Measurements from ENCODE around the gene TRAIP.

Gene TRAIP

GRCh38 chr3:49871531-49872153 lies 15.3 kb upstream of the TRAIP start:
- Histone ChIP-seq H3K9ac (ENCODE audit: low read length) (no peak overlapping the region), H3K4me1 (ENCODE audit: insufficient read depth, low read length) (no peaks in the 10 kb centered on the region), H3K36me3 (ENCODE audit: insufficient read depth, low read length) (no peaks in the 10 kb centered on the region), H3K4me3 (ENCODE audit: low read depth in 1 of 2, low read length in 2 of 2) (no peak overlapping the region), H3K27me3 (ENCODE audit: control insufficient read depth in 1 of 2, insufficient read depth in 2 of 2, low read length in 2 of 2) (peaks cover 27 to 34% of the 10 kb centered on the region in 2 donors), H3K27ac (ENCODE audit: low read depth, low read length) (no peak overlapping the region), H3K9me3 (ENCODE audit: low read length) (no peaks in the 10 kb centered on the region)

- no peak within 1 kb of the TSS for H3K27ac ChIP-seq (ENCODE audit: low read depth, low read length)
- H3K4me3 ChIP-seq (ENCODE audit: low read depth in 1 of 2, low read length in 2 of 2): no peak within 1 kb of the TSS
- no peaks in the 10 kb centered on the region for H3K9me3 ChIP-seq (ENCODE audit: low read length)
- no peak within 1 kb of the TSS for H3K9ac ChIP-seq (ENCODE audit: low read length)
- H3K4me1 ChIP-seq (ENCODE audit: insufficient read depth, low read length): no peaks in the 10 kb centered on the region
- no peaks in the 10 kb centered on the region for H3K36me3 ChIP-seq (ENCODE audit: insufficient read depth, low read length)
- peaks cover 27 to 34% of the 10 kb centered on the region in 2 donors for H3K27me3 ChIP-seq (ENCODE audit: control insufficient read depth in 1 of 2, insufficient read depth in 2 of 2, low read length in 2 of 2)
These were observed 13.3 kb upstream of the TRAIP start, which contains the start of gene CAMKV for GRCh38 chr3:49869525-49870126. Gene CAMKV, minus strand, starts transcription at chr3:49869906. Its CDS starts 7,518 bp downstream, at chr3:49862388.

DNA sequence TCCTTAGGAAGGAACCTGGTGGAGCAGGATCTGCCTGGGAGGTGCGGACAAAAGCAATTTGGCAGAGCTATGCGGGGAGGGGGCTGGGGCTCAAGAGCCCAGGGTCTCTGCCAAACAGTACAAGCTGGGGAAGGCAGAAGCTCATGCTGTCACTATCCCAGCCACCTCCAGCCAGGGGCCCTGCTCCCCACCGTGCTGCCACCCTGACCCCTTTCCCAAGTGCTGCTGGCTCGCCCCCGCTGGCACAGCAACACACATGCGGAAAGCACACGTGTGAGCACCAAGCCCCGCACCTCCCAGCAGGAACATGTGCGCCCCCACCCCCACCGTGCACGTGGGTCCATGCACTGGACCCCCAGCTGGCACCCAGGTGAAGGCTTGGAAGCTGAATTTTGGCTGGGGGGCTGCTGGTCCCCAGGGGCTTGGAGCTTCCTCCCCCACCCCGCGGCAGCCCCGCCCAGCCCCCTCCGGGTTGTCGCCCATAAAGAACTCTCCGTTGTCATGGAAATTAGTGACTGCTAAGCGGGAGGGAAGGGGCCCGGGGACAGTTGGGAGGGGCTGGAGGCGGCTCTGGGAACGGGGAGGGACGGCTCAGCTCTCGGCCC lies 12.6 kb upstream of the TRAIP start:
- no peak overlapping the region for H3K4me3 ChIP-seq (ENCODE audit: low read depth in 1 of 2, low read length in 2 of 2)
- H3K4me1 ChIP-seq (ENCODE audit: insufficient read depth, low read length): no peaks in the 10 kb centered on the region
- H3K9me3 ChIP-seq (ENCODE audit: low read length): no peaks in the 10 kb centered on the region
- no peak overlapping the region for H3K9ac ChIP-seq (ENCODE audit: low read length)
- no peaks in the 10 kb centered on the region for H3K36me3 ChIP-seq (ENCODE audit: insufficient read depth, low read length)
- no peak overlapping the region for H3K27ac ChIP-seq (ENCODE audit: low read depth, low read length)
- peaks cover 27 to 34% of the 10 kb centered on the region in 2 donors for H3K27me3 ChIP-seq (ENCODE audit: control insufficient read depth in 1 of 2, insufficient read depth in 2 of 2, low read length in 2 of 2)

DNA sequence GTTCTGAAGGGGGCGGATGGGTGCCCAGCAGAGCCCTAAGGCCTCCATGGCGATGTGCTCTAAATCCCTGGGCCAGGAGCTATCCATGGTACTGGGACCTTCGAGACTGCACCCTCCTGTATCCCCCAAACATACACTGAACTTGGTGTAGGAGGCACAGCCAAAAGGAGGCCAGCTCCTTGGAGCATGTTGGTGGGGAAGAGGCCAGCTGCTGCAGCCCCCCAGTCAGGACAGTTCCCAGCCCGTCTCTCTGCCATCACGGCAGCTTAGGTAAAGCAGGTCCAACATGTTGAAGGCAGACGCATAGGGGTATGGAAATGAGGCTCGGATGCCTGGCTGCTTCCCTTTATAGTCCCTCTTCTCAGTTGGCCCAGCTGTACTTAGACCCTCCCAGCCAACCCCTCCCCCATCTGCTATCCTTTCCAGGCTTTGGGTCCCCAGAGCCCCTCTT lies 11.5 kb upstream of the TRAIP start:
- H3K27me3 ChIP-seq (ENCODE audit: control insufficient read depth in 1 of 2, insufficient read depth in 2 of 2, low read length in 2 of 2): peaks cover 27 to 34% of the 10 kb centered on the region in 2 donors
- H3K36me3 ChIP-seq (ENCODE audit: insufficient read depth, low read length): no peaks in the 10 kb centered on the region
- H3K9me3 ChIP-seq (ENCODE audit: low read length): no peaks in the 10 kb centered on the region
- no peak overlapping the region for H3K4me3 ChIP-seq (ENCODE audit: low read depth in 1 of 2, low read length in 2 of 2)
- no peaks in the 10 kb centered on the region for H3K4me1 ChIP-seq (ENCODE audit: insufficient read depth, low read length)
- no peak overlapping the region for H3K9ac ChIP-seq (ENCODE audit: low read length)
- H3K27ac ChIP-seq (ENCODE audit: low read depth, low read length): no peak overlapping the region

DNA sequence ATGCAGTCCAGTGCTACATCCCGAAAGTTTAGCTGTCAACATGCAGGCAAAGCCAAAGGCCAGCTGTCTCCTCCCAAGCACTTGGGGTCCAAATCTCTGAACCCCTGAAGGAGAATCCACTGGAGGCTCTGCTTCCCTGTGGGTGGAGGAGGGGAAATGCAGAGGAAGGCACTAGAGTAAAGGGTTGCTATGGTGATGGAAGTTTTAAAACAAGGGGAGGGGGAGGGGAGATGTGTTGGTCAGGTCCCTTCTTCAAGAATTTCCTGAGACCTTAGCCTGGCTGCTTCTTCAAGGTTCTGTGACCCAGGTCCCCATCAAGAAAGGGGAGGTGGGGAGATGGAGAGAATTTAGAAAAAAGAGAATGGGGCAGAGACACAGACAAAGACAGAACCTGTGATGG lies 11.0 kb upstream of the TRAIP start:
- Histone ChIP-seq H3K4me1 (ENCODE audit: insufficient read depth, low read length) (no peaks in the 10 kb centered on the region), H3K36me3 (ENCODE audit: insufficient read depth, low read length) (no peaks in the 10 kb centered on the region), H3K9me3 (ENCODE audit: low read length) (no peaks in the 10 kb centered on the region), H3K27me3 (ENCODE audit: control insufficient read depth in 1 of 2, insufficient read depth in 2 of 2, low read length in 2 of 2) (peaks cover 27 to 34% of the 10 kb centered on the region in 2 donors), H3K4me3 (ENCODE audit: low read depth in 1 of 2, low read length in 2 of 2) (no peak overlapping the region), H3K27ac (ENCODE audit: low read depth, low read length) (no peak overlapping the region), H3K9ac (ENCODE audit: low read length) (no peak overlapping the region)

- no peaks in the 10 kb centered on the region for H3K36me3 ChIP-seq (ENCODE audit: insufficient read depth, low read length)
- H3K27ac ChIP-seq (ENCODE audit: low read depth, low read length): no peak overlapping the region
- no peak overlapping the region for H3K4me3 ChIP-seq (ENCODE audit: low read depth in 1 of 2, low read length in 2 of 2)
- no peak overlapping the region for H3K9ac ChIP-seq (ENCODE audit: low read length)
- peaks cover 21 to 26% of the 10 kb centered on the region in 2 donors for H3K27me3 ChIP-seq (ENCODE audit: control insufficient read depth in 1 of 2, insufficient read depth in 2 of 2, low read length in 2 of 2)
- H3K4me1 ChIP-seq (ENCODE audit: insufficient read depth, low read length): no peaks in the 10 kb centered on the region
- H3K9me3 ChIP-seq (ENCODE audit: low read length): no peaks in the 10 kb centered on the region
These were observed 8.9 kb upstream of the TRAIP start for GRCh38 chr3:49865198-49865784.

DNA sequence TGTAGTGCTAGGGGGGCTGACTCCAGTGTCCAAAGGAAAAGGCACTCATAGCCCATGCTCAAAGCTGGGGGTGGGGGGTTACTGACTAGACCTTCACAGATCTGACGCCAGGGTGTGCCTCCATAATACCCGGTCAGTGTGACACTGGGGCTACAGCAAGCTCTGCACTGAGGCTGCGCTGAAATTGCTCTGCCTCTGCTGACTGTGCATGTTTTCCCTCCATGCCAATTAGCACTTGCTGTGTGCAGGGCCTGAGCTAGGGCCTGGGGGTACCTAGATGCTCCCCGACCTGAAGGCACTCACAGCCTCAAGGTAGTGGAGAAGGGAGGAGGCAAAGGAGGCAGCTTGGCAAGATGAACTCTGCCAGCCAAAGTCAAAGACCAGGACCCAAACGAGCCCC lies 8.1 kb upstream of the TRAIP start:
- H3K4me1 ChIP-seq (ENCODE audit: insufficient read depth, low read length): no peaks in the 10 kb centered on the region
- H3K27ac ChIP-seq (ENCODE audit: low read depth, low read length): no peak overlapping the region
- H3K27me3 ChIP-seq (ENCODE audit: control insufficient read depth in 1 of 2, insufficient read depth in 2 of 2, low read length in 2 of 2): peaks cover 16 to 18% of the 10 kb centered on the region in 2 donors
- no peak overlapping the region for H3K4me3 ChIP-seq (ENCODE audit: low read depth in 1 of 2, low read length in 2 of 2)
- no peaks in the 10 kb centered on the region for H3K36me3 ChIP-seq (ENCODE audit: insufficient read depth, low read length)
- no peaks in the 10 kb centered on the region for H3K9me3 ChIP-seq (ENCODE audit: low read length)
- H3K9ac ChIP-seq (ENCODE audit: low read length): no peak overlapping the region

- Histone ChIP-seq H3K36me3 (ENCODE audit: insufficient read depth, low read length) (no peaks in the 10 kb centered on the region), H3K9me3 (ENCODE audit: low read length) (no peaks in the 10 kb centered on the region), H3K27ac (ENCODE audit: low read depth, low read length) (no peak overlapping the region), H3K4me3 (ENCODE audit: low read depth in 1 of 2, low read length in 2 of 2) (no peak overlapping the region), H3K4me1 (ENCODE audit: insufficient read depth, low read length) (peaks cover 8% of the 10 kb centered on the region), H3K9ac (ENCODE audit: low read length) (no peak overlapping the region), H3K27me3 (ENCODE audit: control insufficient read depth in 1 of 2, insufficient read depth in 2 of 2, low read length in 2 of 2) (no peaks in the 10 kb centered on the region)
These were observed 3.4 kb upstream of the TRAIP start for GRCh38 chr3:49859576-49860305.

GRCh38 chr3:49855662-49856061 lies 702 bp downstream of the TRAIP start:
- H3K27ac ChIP-seq (ENCODE audit: low read depth, low read length): no peak overlapping the region
- peak overlapping the region; percentile 49 for H3K9ac ChIP-seq (ENCODE audit: low read length)
- H3K4me3 ChIP-seq (ENCODE audit: low read depth in 1 of 2, low read length in 2 of 2): peak overlapping the region in 1 of 2 donors; percentile 86
- H3K36me3 ChIP-seq (ENCODE audit: insufficient read depth, low read length): no peaks in the 10 kb centered on the region
- H3K4me1 ChIP-seq (ENCODE audit: insufficient read depth, low read length): peaks cover 8% of the 10 kb centered on the region
- no peaks in the 10 kb centered on the region for H3K27me3 ChIP-seq (ENCODE audit: control insufficient read depth in 1 of 2, insufficient read depth in 2 of 2, low read length in 2 of 2)
- H3K9me3 ChIP-seq (ENCODE audit: low read length): no peaks in the 10 kb centered on the region

- no peaks in the 10 kb centered on the region for H3K4me1 ChIP-seq (ENCODE audit: insufficient read depth, low read length)
- no peaks in the 10 kb centered on the region for H3K9me3 ChIP-seq (ENCODE audit: low read length)
- no peak overlapping the region for H3K27ac ChIP-seq (ENCODE audit: low read depth, low read length)
- no peak overlapping the region for H3K9ac ChIP-seq (ENCODE audit: low read length)
- H3K36me3 ChIP-seq (ENCODE audit: insufficient read depth, low read length): no peaks in the 10 kb centered on the region
- no peaks in the 10 kb centered on the region for H3K27me3 ChIP-seq (ENCODE audit: control insufficient read depth in 1 of 2, insufficient read depth in 2 of 2, low read length in 2 of 2)
- no peak overlapping the region for H3K4me3 ChIP-seq (ENCODE audit: low read depth in 1 of 2, low read length in 2 of 2)
These were observed 10.7 kb downstream of the TRAIP start for GRCh38 chr3:49845694-49846093.
